Erythroblast (primary cell): ENCODE measurements around the gene POC1B.

Experiments used
- GATA1 ChIP-seq: IDR thresholded peaks from 2 replicates; pipeline ENCODE4 v1.6.1; 2011; ENCODE audit warnings: low read depth, mild to moderate bottlenecking, control low read depth, low read length, moderate library complexity
- POLR2A ChIP-seq: IDR thresholded peaks from 2 replicates; pipeline ENCODE4 v1.6.1; 2011; ENCODE audit warnings: mild to moderate bottlenecking, low read length

DNA sequence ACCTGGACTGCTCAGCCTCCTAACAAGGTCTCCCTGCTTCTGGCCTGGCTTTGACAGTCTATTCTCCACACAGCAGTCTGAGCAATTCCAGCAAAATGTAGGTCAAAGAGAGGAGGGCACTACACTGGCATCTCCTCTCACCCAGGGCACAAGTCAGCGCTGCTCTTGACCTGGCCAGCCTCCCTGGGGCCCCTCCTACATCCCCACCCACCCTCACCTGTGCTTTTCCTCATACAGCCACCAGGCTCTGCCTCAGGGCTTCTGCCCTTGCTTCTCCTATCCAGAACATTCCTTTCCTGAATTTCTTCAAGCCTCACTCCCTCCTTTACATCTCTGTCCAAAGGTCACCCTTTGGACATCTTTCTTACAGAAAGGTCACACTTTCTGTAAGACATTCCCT is 34.9 kb downstream of the POC1B start:
- TF ChIP-seq POLR2A (no peak), GATA1 (no peak)
